H1 (cell line): ENCODE data around the gene RAB11FIP5. TPM values are rescaled to one million over a fixed set of nuclear protein-coding genes. Genes with fewer than 3 reads are reported as not detected.
A peak's percentile ranks its signal among the peaks of the same experiment; 100 is the strongest.

Experiments used
- CTCF ChIA-PET: fragments of 300-600 bp; sonication (Branson Sonifier 250); formaldehyde crosslinking; loops from one replicate; lab custom pipeline; 2021; ENCODE audit not compliant: partially characterized antibody; lab: Charles Lee
- POLR2A ChIA-PET: fragments of 300-600 bp; sonication (Branson Sonifier 250); formaldehyde crosslinking; loops from one replicate; lab custom pipeline; 2021; ENCODE audit warnings: inconsistent platforms; ENCODE audit not compliant: partially characterized antibody; lab: Charles Lee
- DNase-seq, 2 experiments: peaks; one replicate each; pipeline versions ENCODE4 v3.0.0 to v3.0.0-alpha.2; 2010 to 2022; ENCODE audit warnings: low spot score in 2 of 2, low read depth in 1 of 2, mixed read lengths in 1 of 2
- FAIRE-seq: peaks from 2 replicates; lab custom pipeline; 2011; peaks lifted over from hg19 to GRCh38; lab: Jason Lieb, UNC
- H2AFZ ChIP-seq: 2 replicates; pipeline ENCODE4 v1.8.1; 2012; ENCODE audit warnings: low read length, inconsistent platforms
- H2AK5ac ChIP-seq: 2 replicates; pipeline ENCODE4 v1.6.1; 2013; ENCODE audit warnings: low read depth, low read length
- H2BK120ac ChIP-seq: replicated peaks from 2 replicates; pipeline ENCODE3; 2013; ENCODE audit warnings: low read depth, low read length, inconsistent platforms
- H2BK12ac ChIP-seq: 2 replicates; pipeline ENCODE4 v1.6.1; 2013; ENCODE audit warnings: low read depth, low read length
- H2BK15ac ChIP-seq: 2 replicates; pipeline ENCODE4 v1.6.1; 2013; ENCODE audit warnings: low read length
- H2BK20ac ChIP-seq: 2 replicates; pipeline ENCODE4 v1.6.1; 2013; ENCODE audit warnings: low read length
- H2BK5ac ChIP-seq: 2 replicates; pipeline ENCODE4 v1.6.1; 2013; ENCODE audit warnings: low read depth, low read length
- H3K14ac ChIP-seq: 2 replicates; pipeline ENCODE4 v1.6.1; 2013; ENCODE audit warnings: inconsistent platforms; ENCODE audit not compliant: insufficient read length
- H3K18ac ChIP-seq: 2 replicates; pipeline ENCODE4 v1.6.1; 2013; ENCODE audit warnings: low read length; ENCODE audit errors: extremely low read depth
- H3K23ac ChIP-seq: 2 replicates; pipeline ENCODE4 v1.6.1; 2013; ENCODE audit warnings: inconsistent platforms; ENCODE audit not compliant: insufficient read length
- H3K23me2 ChIP-seq: 2 replicates; pipeline ENCODE4 v1.6.1; 2013; ENCODE audit warnings: low read depth, low read length
- H3K27ac ChIP-seq: 2 replicates; pipeline ENCODE4 v1.6.1; 2011; ENCODE audit warnings: low read depth, low read length, inconsistent platforms
- H3K27me3 ChIP-seq, 4 experiments: replicated peaks in 1 of 4; 1 replicate in 1 of 4; 2 replicates in 3 of 4; pipeline versions ENCODE4 v1.6.1 to v1.8.1; 2011 to 2013; ENCODE audit warnings: low read length in 3 of 4, mild to moderate bottlenecking in 3 of 4, inconsistent platforms in 2 of 4, mixed read lengths in 2 of 4, moderate library complexity in 1 of 4; ENCODE audit not compliant: control insufficient read depth in 3 of 4, insufficient read depth in 3 of 4; ENCODE audit errors: extremely low read depth in 1 of 4
- H3K36me3 ChIP-seq, 4 experiments: 2 replicates each; pipeline versions ENCODE4 v1.6.1 to v1.8.1; 2011 to 2013; ENCODE audit warnings: mild to moderate bottlenecking in 4 of 4, low read length in 3 of 4, moderate library complexity in 2 of 4, control low read depth in 1 of 4, inconsistent platforms in 1 of 4; ENCODE audit not compliant: insufficient read depth in 4 of 4, control insufficient read depth in 2 of 4
- H3K4ac ChIP-seq: replicated peaks from 2 replicates; pipeline ENCODE3; 2013; ENCODE audit warnings: low read length, low read depth, mixed read lengths, inconsistent platforms; ENCODE audit not compliant: insufficient read length
- H3K4me1 ChIP-seq, 4 experiments: replicated peaks in 1 of 4; 1 replicate in 1 of 4; 2 replicates in 3 of 4; pipeline versions ENCODE4 v1.6.1 to v1.8.1; 2011 to 2013; ENCODE audit warnings: low read length in 3 of 4, inconsistent platforms in 2 of 4, mixed read lengths in 1 of 4; ENCODE audit not compliant: insufficient read depth in 4 of 4, control insufficient read depth in 3 of 4
- H3K4me2 ChIP-seq, 2 experiments: 2 replicates each; pipeline versions ENCODE4 v1.6.1 to v1.8.1; 2011 to 2013; ENCODE audit warnings: low read depth in 2 of 2, low read length in 2 of 2, control low read depth in 1 of 2, inconsistent platforms in 1 of 2, mild to moderate bottlenecking in 1 of 2; ENCODE audit not compliant: insufficient read depth in 1 of 2
- H3K4me3 ChIP-seq, 4 experiments: fragments of 200-600, 300-600 bp in 1 of 4; sonication (generic), shearing (Covaris generic), sonication (Bioruptor Twin) in 1 of 4; 2 replicates each; pipeline versions ENCODE4 v1.5.1 to v1.8.1; 2011 to 2016; ENCODE audit warnings: low read length in 4 of 4, low read depth in 3 of 4, control low read depth in 2 of 4, inconsistent platforms in 2 of 4, mild to moderate bottlenecking in 2 of 4, mixed read lengths in 1 of 4, moderate library complexity in 1 of 4; ENCODE audit not compliant: insufficient read depth in 2 of 4; ENCODE audit errors: extremely low read depth in 1 of 4
- H3K56ac ChIP-seq: replicated peaks from 2 replicates; pipeline ENCODE3; 2013; ENCODE audit warnings: low read depth, mild to moderate bottlenecking, mixed read lengths, low read length, inconsistent platforms; ENCODE audit not compliant: insufficient read length
- H3K79me1 ChIP-seq: 2 replicates; pipeline ENCODE4 v1.6.1; 2013; ENCODE audit warnings: low read depth, low read length, control low read depth
- H3K79me2 ChIP-seq, 2 experiments: 2 replicates each; pipeline versions ENCODE4 v1.6.1 to v1.8.1; 2012 to 2013; ENCODE audit warnings: low read length in 2 of 2, mild to moderate bottlenecking in 2 of 2, inconsistent platforms in 1 of 2; ENCODE audit not compliant: insufficient read depth in 2 of 2, control insufficient read depth in 1 of 2
- H3K9ac ChIP-seq, 4 experiments: replicated peaks in 1 of 4; 1 replicate in 1 of 4; 2 replicates in 3 of 4; pipeline versions ENCODE4 v1.6.1 to v1.8.1; 2011 to 2013; ENCODE audit warnings: low read depth in 3 of 4, low read length in 3 of 4, control low read depth in 2 of 4, mild to moderate bottlenecking in 2 of 4, moderate library complexity in 2 of 4, inconsistent platforms in 1 of 4; ENCODE audit errors: extremely low read depth in 1 of 4
- H3K9me3 ChIP-seq, 2 experiments: 2 replicates each; pipeline versions ENCODE4 v1.6.1 to v1.8.1; 2012 to 2013; ENCODE audit warnings: mild to moderate bottlenecking in 2 of 2, moderate library complexity in 2 of 2, control low read depth in 1 of 2, inconsistent platforms in 1 of 2, low read depth in 1 of 2, low read length in 1 of 2, mixed read lengths in 1 of 2; ENCODE audit not compliant: insufficient read depth in 2 of 2
- H4K20me1 ChIP-seq, 2 experiments: replicated peaks in 1 of 2; 2 replicates each; pipeline versions ENCODE3 to v1.8.1; 2011 to 2013; ENCODE audit warnings: inconsistent platforms in 2 of 2, low read length in 2 of 2, mild to moderate bottlenecking in 1 of 2; ENCODE audit not compliant: insufficient read depth in 2 of 2, control insufficient read depth in 1 of 2
- H4K5ac ChIP-seq: 2 replicates; pipeline ENCODE4 v1.6.1; 2013; ENCODE audit warnings: low read length, low read depth, mixed read lengths, inconsistent platforms; ENCODE audit not compliant: insufficient read length
- H4K8ac ChIP-seq: 2 replicates; pipeline ENCODE4 v1.8.0; 2013; ENCODE audit warnings: mild to moderate bottlenecking, moderate library complexity, low read length, inconsistent platforms; ENCODE audit not compliant: insufficient read depth; ENCODE audit errors: extremely low read depth
- H4K91ac ChIP-seq: replicated peaks from 2 replicates; pipeline ENCODE3; 2013; ENCODE audit warnings: low read length, mixed read lengths, inconsistent platforms; ENCODE audit not compliant: insufficient read length
- BACH1 ChIP-seq: IDR thresholded peaks from 2 replicates; pipeline ENCODE4 v1.6.1; 2012; ENCODE audit warnings: low read length, improper control_type of control experiment
- EGR1 ChIP-seq: IDR thresholded peaks from 2 replicates; pipeline ENCODE4 v1.6.1; 2011; ENCODE audit warnings: low read depth, low read length, borderline replicate concordance
- FOSL1 ChIP-seq: IDR thresholded peaks from 2 replicates; pipeline ENCODE4 v1.6.1; 2011; ENCODE audit warnings: mild to moderate bottlenecking, low read depth, low read length, moderate library complexity; ENCODE audit not compliant: insufficient read depth
- JUND ChIP-seq: IDR thresholded peaks from 2 replicates; pipeline ENCODE4 v1.6.1; 2011; ENCODE audit warnings: mild to moderate bottlenecking, improper control_type of control experiment, low read length
- MAFK ChIP-seq: IDR thresholded peaks from 2 replicates; pipeline ENCODE4 v1.6.1; 2012; ENCODE audit warnings: low read depth, mild to moderate bottlenecking, improper control_type of control experiment, low read length
- POLR2AphosphoS5 ChIP-seq: IDR thresholded peaks from 2 replicates; pipeline ENCODE4 v1.6.1; 2011; ENCODE audit warnings: low read depth, low read length
- RNF2 ChIP-seq: fragments of 200-900, 300-1000 bp; sonication (generic); IDR thresholded peaks from 2 replicates; pipeline ENCODE4 v1.7.1; 2016; ENCODE audit warnings: borderline replicate concordance, low read depth, mild to moderate bottlenecking, antibody characterized with exemption, low read length; ENCODE audit not compliant: poor library complexity, severe bottlenecking; ENCODE audit errors: missing control alignments
- SIN3A ChIP-seq, 2 experiments: IDR thresholded peaks in 1 of 2; conservative IDR thresholded peaks in 1 of 2; 2 replicates each; pipeline ENCODE4 v1.6.1; 2011 to 2012; ENCODE audit warnings: low read length in 2 of 2, improper control_type of control experiment in 1 of 2, low read depth in 1 of 2, mild to moderate bottlenecking in 1 of 2
- TAF7 ChIP-seq: optimal IDR thresholded peaks from 2 replicates; pipeline ENCODE3; 2011; ENCODE audit warnings: low read depth, mild to moderate bottlenecking, inconsistent platforms, low read length, moderate library complexity, borderline replicate concordance
- YY1 ChIP-seq: IDR thresholded peaks from 2 replicates; pipeline ENCODE4 v1.6.1; 2011; ENCODE audit warnings: low read depth, mild to moderate bottlenecking, low read length
- WGBS, 2 experiments: shearing (Covaris generic) in 1 of 2; methylation state at CpG; one replicate each; pipeline versions ENCODE4 v1.1.6 to v1.1.7; 2013 to 2015; ENCODE audit warnings: low lambda C conversion rate in 2 of 2, mixed read lengths in 2 of 2, inconsistent platforms in 1 of 2, low coverage in 1 of 2, missing lambda C conversion rate in 1 of 2; ENCODE audit not compliant: insufficient replicate concordance in 2 of 2, insufficient coverage in 1 of 2, insufficient read length in 1 of 2; ENCODE audit errors: extremely low coverage in 1 of 2, missing lambda C conversion rate in 1 of 2; 5-methylcytosine and 5-hydroxymethylcytosine counted together
- polyA plus RNA-seq, 7 experiments: library from polyadenylated mRNA; depleted of rRNA in 3 of 7; stranded (reverse) in 5 of 7; unstranded in 2 of 7; fragments of >200 nt in 5 of 7; fragments of 200-250 nt in 2 of 7; gene quantifications; 1 replicate in 5 of 7; 2 replicates in 1 of 7; 4 replicates in 1 of 7; pipeline versions ENCODE4 v1.2.1 to v1.2.3, GENCODE V29; 2011 to 2013; ENCODE audit warnings: missing spikeins in 2 of 7, mixed read lengths in 2 of 7
- total RNA-seq: library from RNA; stranded (reverse); fragmentation: NEBNext Ultra II Directional; extraction: Animal tissue kit (Norgen Biotek cat#: 25700); gene quantifications from 2 replicates; pipeline ENCODE4 v1.2.1, GENCODE V29; 2021

RAB11FIP5 gene
- total and polyA plus RNA-seq, 2 of the 8 experiments (the other 6 are each of a cell fraction or from before 2014, with no cell fraction given): 6.3 to 17.0 TPM

- H4K5ac ChIP-seq: no peak overlapping the region
- H2AFZ ChIP-seq: no peak overlapping the region
- H3K56ac ChIP-seq: no peak overlapping the region
- no peak overlapping the region for H2AK5ac ChIP-seq
- no peaks in the 10 kb centered on the region for H3K9me3 ChIP-seq
- no peaks in the 10 kb centered on the region for H3K27me3 ChIP-seq
- no peak overlapping the region for H3K14ac ChIP-seq
- 0 out of 2 replicates have a peak overlapping the region, but pooled peaks have one; percentile 2 for H3K18ac ChIP-seq
- H3K4ac ChIP-seq: no peak overlapping the region
- no peak for FAIRE-seq
- H3K36me3 ChIP-seq: no peaks in the 10 kb centered on the region
- H2BK12ac ChIP-seq: no peak overlapping the region
- no peaks in the 10 kb centered on the region for H3K79me2 ChIP-seq
- peak overlapping the region; percentile 58 for H4K8ac ChIP-seq
- H2BK5ac ChIP-seq: no peak overlapping the region
- H3K4me3 ChIP-seq: no peak overlapping the region
- no peak overlapping the region for H2BK120ac ChIP-seq
- WGBS, 2 experiments: 89% methylated on average over 22 of the region's 31 CpGs; no CpG with 5 or more reads in 1 of the 2 experiments
- H2BK15ac ChIP-seq: no peak overlapping the region
- no peak overlapping the region for H2BK20ac ChIP-seq
- DNase-seq: no peak
- H4K91ac ChIP-seq: no peak overlapping the region
- H3K4me1 ChIP-seq: peaks cover 0 to 9% (median 5%) of the 10 kb centered on the region in 4 experiments; a peak in 6 of 7 replicates
- H3K27ac ChIP-seq: no peak overlapping the region
- H3K79me1 ChIP-seq: no peaks in the 10 kb centered on the region; the same call in 1 of the 2 replicates
- ChIA-PET POLR2A (interaction anchor here (0.6 to 1.4 kb wide), 2 partner anchors 14 to 81 kb away, joined by 3 to 4 read pairs; no protein-coding TSS in a partner anchor), CTCF (interaction anchor here (0.9 to 12.9 kb wide), 13 partner anchors 9 to 186 kb away, joined by 3 to 321 read pairs (median 5); no protein-coding TSS in a partner anchor)
- no peak overlapping the region for H3K23ac ChIP-seq
- peaks cover 0 to 11% of the 10 kb centered on the region in 2 experiments for H4K20me1 ChIP-seq
- H3K9ac ChIP-seq: no peak overlapping the region
- H3K4me2 ChIP-seq: no peak overlapping the region
- H3K23me2 ChIP-seq: no peaks in the 10 kb centered on the region
- TF ChIP-seq JUND (no peak), BACH1 (no peak), SIN3A (conservative IDR thresholded peaks at IDR 0.05 in 1 of 2, IDR thresholded peaks at IDR 0.05 in 1 of 2; ENCODE audit: low read depth in 1 of 2, low read length in 2 of 2) (no peak), YY1 (no peak), EGR1 (no peak), TAF7 (no peak), FOSL1 (no peak), MAFK (no peak), POLR2AphosphoS5 (no peak), RNF2 (no peak)
Observed at GRCh38 chr2:73080321-73081131, 32.2 kb downstream of the RAB11FIP5 start.
